Kidney epithelial cell (primary cell): ENCODE measurements around the gene TCF7L2. TPM values are rescaled to one million over a fixed set of nuclear protein-coding genes. Genes with fewer than 3 reads are reported as not detected.

Experiments used
- DNase-seq: peaks from one replicate; pipeline ENCODE4 v3.0.0-alpha.2; 2010; ENCODE audit warnings: low read depth
- H3K27me3 ChIP-seq: 2 replicates; pipeline ENCODE4 v1.6.0; 2011; ENCODE audit warnings: low read length; ENCODE audit not compliant: control insufficient read depth, insufficient read depth
- H3K36me3 ChIP-seq: 2 replicates; pipeline ENCODE4 v1.5.1; 2011; ENCODE audit warnings: low read length; ENCODE audit not compliant: control insufficient read depth, insufficient read depth
- H3K4me3 ChIP-seq: 2 replicates; pipeline ENCODE4 v1.5.1; 2011; ENCODE audit warnings: low read depth, mild to moderate bottlenecking, control low read depth, low read length
- CTCF ChIP-seq: IDR thresholded peaks from 2 replicates; pipeline ENCODE4 v1.5.1; 2011; ENCODE audit warnings: mild to moderate bottlenecking, moderate library complexity, low read length, control low read depth, inconsistent platforms; ENCODE audit not compliant: insufficient read depth, poor library complexity, severe bottlenecking
- total RNA-seq: library from RNA; depleted of rRNA; stranded (reverse); fragments of >200 nt; gene quantifications from 2 replicates; pipeline ENCODE4 v1.2.3, GENCODE V29; 2015

TCF7L2 gene
- total RNA-seq, 1 donor from 2014 or later: 3.4 TPM

- H3K4me3 ChIP-seq: no peak overlapping the region
- peak; percentile 63 for DNase-seq
- no peaks in the 10 kb centered on the region for H3K36me3 ChIP-seq
- TF ChIP-seq CTCF: no peak
- H3K27me3 ChIP-seq: no peaks in the 10 kb centered on the region
Measured at GRCh38 chr10:112912410-112912928, 37.6 kb upstream of the TCF7L2 start.

DNA sequence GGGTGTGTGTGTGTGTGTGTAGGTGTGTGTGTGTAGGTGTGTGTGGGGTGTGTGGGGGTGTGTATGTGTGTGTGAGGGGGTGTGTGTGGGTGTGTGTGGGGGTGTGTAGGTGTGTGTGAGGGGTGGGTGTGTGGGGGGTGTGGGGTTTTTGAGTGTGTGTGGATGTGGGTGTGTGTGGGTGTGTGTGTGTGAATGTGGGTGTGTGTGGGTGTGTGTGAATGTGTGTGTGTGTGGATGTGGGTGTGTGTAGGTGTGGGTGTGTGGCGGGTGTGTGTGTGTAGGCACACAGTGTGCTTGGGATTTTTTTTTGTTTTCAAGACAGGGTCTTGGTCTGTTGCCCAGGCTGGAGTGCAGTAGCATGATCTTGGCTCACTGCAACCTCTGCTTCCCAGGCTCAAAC lies 36.8 kb upstream of the TCF7L2 start:
- H3K36me3 ChIP-seq: no peaks in the 10 kb centered on the region
- DNase-seq: no peak
- TF ChIP-seq CTCF: no peak
- H3K4me3 ChIP-seq: no peak overlapping the region
- H3K27me3 ChIP-seq: no peaks in the 10 kb centered on the region

DNA sequence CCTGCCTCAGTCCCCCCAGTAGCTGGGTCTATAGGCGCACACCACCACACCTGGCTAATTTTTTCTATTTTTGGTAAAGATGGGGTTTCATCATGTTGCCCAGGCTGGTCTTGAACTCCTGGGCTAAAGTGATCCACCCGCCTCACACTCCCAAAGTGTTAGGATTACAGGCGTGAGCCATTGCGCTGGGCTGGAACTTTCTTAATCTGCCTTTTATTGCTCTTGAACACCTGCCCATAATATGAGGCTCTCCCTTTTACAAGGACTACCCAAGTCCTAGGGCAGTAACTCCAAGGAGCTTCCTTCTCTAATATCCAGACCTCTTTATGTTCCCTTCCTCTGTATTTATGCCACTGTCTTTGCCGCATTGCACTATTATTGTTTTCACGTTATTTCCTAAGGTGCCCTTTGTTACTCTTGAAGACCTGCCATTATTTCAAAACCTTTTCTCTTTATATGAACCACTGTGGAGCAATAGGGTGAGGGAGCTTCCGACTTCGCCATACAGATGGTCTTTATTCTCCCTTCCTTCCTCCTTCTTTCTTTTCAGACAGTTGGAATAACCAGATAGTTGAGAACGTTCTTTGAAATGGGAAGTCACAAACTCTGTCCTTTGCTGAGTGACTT lies 36.3 kb upstream of the TCF7L2 start:
- Histone ChIP-seq H3K27me3 (no peaks in the 10 kb centered on the region), H3K4me3 (no peak overlapping the region), H3K36me3 (no peaks in the 10 kb centered on the region)
- TF ChIP-seq CTCF: no peak
- DNase-seq: no peak

- no peaks in the 10 kb centered on the region for H3K36me3 ChIP-seq
- TF ChIP-seq CTCF: no peak
- H3K27me3 ChIP-seq: no peaks in the 10 kb centered on the region
- DNase-seq: no peak
- H3K4me3 ChIP-seq: no peak overlapping the region
Measured at GRCh38 chr10:112914288-112914952, 35.6 kb upstream of the TCF7L2 start.

- Histone ChIP-seq H3K4me3 (no peak overlapping the region), H3K27me3 (no peaks in the 10 kb centered on the region), H3K36me3 (no peaks in the 10 kb centered on the region)
- no peak for TF ChIP-seq CTCF
- peak; percentile 57 for DNase-seq
Measured at GRCh38 chr10:112915590-112916572, 34.2 kb upstream of the TCF7L2 start.
